ENCODE data around the gene SPDYE4. TPM values are rescaled to one million over a fixed set of nuclear protein-coding genes. Genes with fewer than 3 reads are reported as not detected.

Gene SPDYE4
- total and polyA plus RNA-seq, 9 donors: not detected

GRCh38 chr17:8732406-8733085 is 25.8 kb downstream of the SPDYE4 start:
- Histone ChIP-seq H3K27ac (no peak overlapping the region), H3K9me3 (no peaks in the 10 kb centered on the region), H3K27me3 (no peaks in the 10 kb centered on the region), H3K4me3 (no peak overlapping the region), H3K4me1 (ENCODE audit: insufficient read depth) (no peaks in the 10 kb centered on the region), H3K36me3 (no peaks in the 10 kb centered on the region)
- no peak for TF ChIP-seq CTCF (IDR thresholded peaks at IDR 0.05)
- no peak for TF ChIP-seq POLR2A (IDR thresholded peaks at IDR 0.05)
- no peak for TF ChIP-seq EP300 (IDR thresholded peaks at IDR 0.05)
- WGBS, 3 donors: 37 to 50% (median 39%) methylated on average over 7 of the region's 7 CpGs
- intact Hi-C loops (cut with DNase I): no loop called here
- no peak for DNase-seq

DNA sequence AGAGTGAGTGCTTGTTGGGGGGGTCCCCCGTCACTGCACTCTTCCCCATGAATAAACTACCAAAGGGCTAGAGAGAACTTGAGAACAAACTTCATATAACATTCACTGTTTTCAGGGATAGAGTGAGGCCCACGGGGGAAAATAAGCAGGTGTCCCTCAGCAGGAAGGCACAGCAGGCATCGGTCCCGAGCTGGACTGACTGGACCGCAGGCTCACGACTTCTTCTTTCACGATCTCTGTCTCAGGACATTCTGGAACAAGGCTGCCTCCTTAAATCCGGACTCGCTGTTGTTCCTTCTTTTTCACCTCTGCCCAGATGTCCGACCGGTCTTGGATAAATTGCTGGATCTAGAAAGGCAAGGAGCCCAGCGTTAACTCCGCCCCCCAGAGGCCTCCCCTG is 28.5 kb downstream of the SPDYE4 start:
- TF ChIP-seq CTCF (IDR thresholded peaks at IDR 0.05) (no peak), POLR2A (IDR thresholded peaks at IDR 0.05) (no peak)
- intact Hi-C loops (cut with DNase I): loop anchor here in 1 of 4 donors (5.0 kb wide), 1 partner anchor 697 kb away; no protein-coding TSS in a partner anchor
- 87 to 91% (median 89%) methylated on average over 13 of the region's 13 CpGs for WGBS, 3 donors

GRCh38 chr17:8729421-8729820 is 28.9 kb downstream of the SPDYE4 start:
- Histone ChIP-seq H3K27ac (no peak overlapping the region), H3K27me3 (no peaks in the 10 kb centered on the region), H3K4me1 (ENCODE audit: insufficient read depth) (peaks cover 2% of the 10 kb centered on the region), H3K4me3 (no peak overlapping the region), H3K36me3 (no peaks in the 10 kb centered on the region), H3K9me3 (no peaks in the 10 kb centered on the region)
- WGBS, 3 donors: 82 to 97% (median 86%) methylated on average over 8 of the region's 8 CpGs
- DNase-seq: no peak
- TF ChIP-seq CTCF (IDR thresholded peaks at IDR 0.05) (no peak), EP300 (IDR thresholded peaks at IDR 0.05) (no peak), POLR2A (IDR thresholded peaks at IDR 0.05) (no peak)
- intact Hi-C loops (cut with DNase I): loop anchor here in 1 of 4 donors (5.0 kb wide), 1 partner anchor 698 kb away; no protein-coding TSS in a partner anchor

More for the DNA sequence above, 28.5 kb downstream of the SPDYE4 start:
- H3K27me3 ChIP-seq: no peaks in the 10 kb centered on the region
- H3K36me3 ChIP-seq: no peaks in the 10 kb centered on the region
- H3K4me1 ChIP-seq (ENCODE audit: insufficient read depth): peaks cover 2% of the 10 kb centered on the region
- no peak overlapping the region for H3K27ac ChIP-seq
- H3K9me3 ChIP-seq: no peaks in the 10 kb centered on the region
- DNase-seq: no peak
- H3K4me3 ChIP-seq: no peak overlapping the region

DNA sequence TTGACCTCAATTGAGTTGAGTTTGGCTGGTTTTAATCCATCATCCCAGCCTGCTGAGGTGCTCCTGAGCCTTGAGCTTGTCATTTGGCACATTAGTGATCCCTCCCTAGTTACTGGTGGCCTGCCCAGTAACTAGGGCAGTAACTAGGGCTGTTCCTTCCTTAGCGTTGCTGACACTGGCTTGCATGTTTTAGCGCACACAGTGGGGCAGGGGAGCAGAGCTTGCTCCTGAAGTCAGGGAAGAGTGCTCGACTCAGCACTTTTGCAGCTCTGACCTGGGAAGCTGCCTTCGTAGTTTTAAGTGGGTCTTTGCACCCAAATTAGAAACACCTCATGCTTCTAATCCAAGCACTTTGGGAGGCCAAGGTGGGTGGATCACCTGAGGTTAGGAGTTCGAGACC is 29.4 kb downstream of the SPDYE4 start:
- TF ChIP-seq CTCF (IDR thresholded peaks at IDR 0.05): no peak
- no peak for TF ChIP-seq EP300 (IDR thresholded peaks at IDR 0.05)
- no peak for TF ChIP-seq POLR2A (IDR thresholded peaks at IDR 0.05)
- no peak overlapping the region for H3K27ac ChIP-seq
- WGBS, 3 donors: 82 to 85% (median 82%) methylated on average over 5 of the region's 5 CpGs
- H3K4me1 ChIP-seq (ENCODE audit: insufficient read depth): peaks cover 2% of the 10 kb centered on the region
- H3K4me3 ChIP-seq: no peak overlapping the region
- intact Hi-C loops (cut with DNase I): loop anchor here in 1 of 4 donors (5.0 kb wide), 1 partner anchor 698 kb away; no protein-coding TSS in a partner anchor
- no peaks in the 10 kb centered on the region for H3K9me3 ChIP-seq
- DNase-seq: no peak
- no peaks in the 10 kb centered on the region for H3K36me3 ChIP-seq
- H3K27me3 ChIP-seq: no peaks in the 10 kb centered on the region
